Epithelial cell of proximal tubule (primary cell): Measurements from ENCODE around the gene ANKLE2. TPM values are rescaled to one million over a fixed set of nuclear protein-coding genes. Genes with fewer than 3 reads are reported as not detected.

Source experiments
- DNase-seq: peaks from one replicate; pipeline ENCODE4 v3.0.0-alpha.2; 2011; ENCODE audit warnings: low read depth
- H3K4me3 ChIP-seq: 2 replicates; pipeline ENCODE4 v1.5.1; 2011; ENCODE audit warnings: low read depth, mild to moderate bottlenecking, low read length
- CTCF ChIP-seq: conservative IDR thresholded peaks from 2 replicates; pipeline ENCODE4 v1.5.1; 2012; ENCODE audit warnings: low read depth, mild to moderate bottlenecking, low read length
- total RNA-seq: library from RNA; depleted of rRNA; stranded (reverse); fragments of >200 nt; gene quantifications from 2 replicates; pipeline ENCODE4 v1.2.3, GENCODE V29; 2015

ANKLE2 gene
- total RNA-seq, 1 donor from 2014 or later: 111 TPM

GRCh38 chr12:132675757-132676432 is 85.7 kb downstream of the ANKLE2 start:
- DNase-seq: no peak
- TF ChIP-seq CTCF: no peak
- no peak overlapping the region for H3K4me3 ChIP-seq

Other genes starting within 250 kb of the ANKLE2 start
- not detected in 2 replicates for gene LRCOL1, start 151.2 kb downstream of the ANKLE2 start, total RNA-seq
- not detected in 2 replicates for gene P2RX2, start 143.1 kb downstream of the ANKLE2 start, total RNA-seq
- 35.9 and 37.9 TPM in 2 replicates for gene POLE, start 74.5 kb downstream of the ANKLE2 start, total RNA-seq
- gene PXMP2, start 74.2 kb downstream of the ANKLE2 start, total RNA-seq: 48.9 and 55.1 TPM in 2 replicates
- 75.0 and 124 TPM in 2 replicates for gene PGAM5, start 51.0 kb downstream of the ANKLE2 start, total RNA-seq
- 46.0 TPM in 2 replicates for gene GOLGA3, start 67.0 kb upstream of the ANKLE2 start, total RNA-seq
- 26.2 and 35.7 TPM in 2 replicates for gene CHFR, start 125.8 kb upstream of the ANKLE2 start, total RNA-seq
- 3.7 and 5.1 TPM in 2 replicates for gene ZNF605, start 194.5 kb upstream of the ANKLE2 start, total RNA-seq
- 3.9 and 6.7 TPM in 2 replicates for gene ZNF26, start 224.5 kb upstream of the ANKLE2 start, total RNA-seq